ENCODE measurements around the gene ATG16L2.

Gene ATG16L2

GRCh38 chr11:72781063-72781312, 33.2 kb upstream of the ATG16L2 start:
- Histone ChIP-seq H3K4me3 (ENCODE audit: low read depth, low read length) (peak overlapping the region; percentile 28), H3K36me3 (ENCODE audit: control insufficient read depth in 2 of 2, insufficient read depth in 1 of 2, low read length in 2 of 2) (peaks cover 0 to 5% of the 10 kb centered on the region in 2 experiments; a peak in 1 of 3 replicates), H3K9me3 (ENCODE audit: control insufficient read depth, insufficient read depth, low read depth, low read length) (no peaks in the 10 kb centered on the region), H3K27ac (ENCODE audit: extremely low read depth, low read depth, low read length) (no peak overlapping the region), H3K4me1 (ENCODE audit: control insufficient read depth, insufficient read depth, low read length) (no peaks in the 10 kb centered on the region)
- POLR2A ChIA-PET, result no interaction called here
- TF ChIP-seq ZNF324 (tag by site-specific recombination; IDR thresholded peaks at IDR 0.05) (no peak), ZNF521 (tag by site-specific recombination; IDR thresholded peaks at IDR 0.05) (no peak), ZEB2 (tag by site-specific recombination; IDR thresholded peaks at IDR 0.05) (no peak), RBAK (tag by site-specific recombination; IDR thresholded peaks at IDR 0.05) (no peak), ZNF169 (tag by site-specific recombination; IDR thresholded peaks at IDR 0.05) (no peak), ZNF837 (tag by site-specific recombination; IDR thresholded peaks at IDR 0.05) (no peak), ZNF555 (tag by site-specific recombination; conservative IDR thresholded peaks at IDR 0.05) (no peak), ZBTB17 (tag by site-specific recombination; IDR thresholded peaks at IDR 0.05) (no peak)
- TF ChIP-seq, protein P1, sequence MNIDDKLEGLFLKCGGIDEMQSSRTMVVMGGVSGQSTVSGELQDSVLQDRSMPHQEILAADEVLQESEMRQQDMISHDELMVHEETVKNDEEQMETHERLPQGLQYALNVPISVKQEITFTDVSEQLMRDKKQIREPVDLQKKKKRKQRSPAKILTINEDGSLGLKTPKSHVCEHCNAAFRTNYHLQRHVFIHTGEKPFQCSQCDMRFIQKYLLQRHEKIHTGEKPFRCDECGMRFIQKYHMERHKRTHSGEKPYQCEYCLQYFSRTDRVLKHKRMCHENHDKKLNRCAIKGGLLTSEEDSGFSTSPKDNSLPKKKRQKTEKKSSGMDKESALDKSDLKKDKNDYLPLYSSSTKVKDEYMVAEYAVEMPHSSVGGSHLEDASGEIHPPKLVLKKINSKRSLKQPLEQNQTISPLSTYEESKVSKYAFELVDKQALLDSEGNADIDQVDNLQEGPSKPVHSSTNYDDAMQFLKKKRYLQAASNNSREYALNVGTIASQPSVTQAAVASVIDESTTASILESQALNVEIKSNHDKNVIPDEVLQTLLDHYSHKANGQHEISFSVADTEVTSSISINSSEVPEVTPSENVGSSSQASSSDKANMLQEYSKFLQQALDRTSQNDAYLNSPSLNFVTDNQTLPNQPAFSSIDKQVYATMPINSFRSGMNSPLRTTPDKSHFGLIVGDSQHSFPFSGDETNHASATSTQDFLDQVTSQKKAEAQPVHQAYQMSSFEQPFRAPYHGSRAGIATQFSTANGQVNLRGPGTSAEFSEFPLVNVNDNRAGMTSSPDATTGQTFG (tag by site-specific recombination; IDR thresholded peaks at IDR 0.05; ENCODE audit: borderline replicate concordance), result no peak
- TF ChIP-seq, protein P2, sequence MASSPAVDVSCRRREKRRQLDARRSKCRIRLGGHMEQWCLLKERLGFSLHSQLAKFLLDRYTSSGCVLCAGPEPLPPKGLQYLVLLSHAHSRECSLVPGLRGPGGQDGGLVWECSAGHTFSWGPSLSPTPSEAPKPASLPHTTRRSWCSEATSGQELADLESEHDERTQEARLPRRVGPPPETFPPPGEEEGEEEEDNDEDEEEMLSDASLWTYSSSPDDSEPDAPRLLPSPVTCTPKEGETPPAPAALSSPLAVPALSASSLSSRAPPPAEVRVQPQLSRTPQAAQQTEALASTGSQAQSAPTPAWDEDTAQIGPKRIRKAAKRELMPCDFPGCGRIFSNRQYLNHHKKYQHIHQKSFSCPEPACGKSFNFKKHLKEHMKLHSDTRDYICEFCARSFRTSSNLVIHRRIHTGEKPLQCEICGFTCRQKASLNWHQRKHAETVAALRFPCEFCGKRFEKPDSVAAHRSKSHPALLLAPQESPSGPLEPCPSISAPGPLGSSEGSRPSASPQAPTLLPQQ (tag by site-specific recombination; IDR thresholded peaks at IDR 0.05), result no peak
- CTCF ChIA-PET, result interaction anchor here (2.6 kb wide), 1 partner anchor 13 kb away, joined by 9 read pairs; the partner anchor contains the start of gene STARD10

- CTCF ChIA-PET, result interaction anchor here (0.5 to 2.6 kb wide), 4 partner anchors 11 to 340 kb away, joined by 3 to 9 read pairs (median 6); partner anchors contain the start of gene STARD10
- no peak overlapping the region for H3K27ac ChIP-seq (ENCODE audit: extremely low read depth, low read depth, low read length)
- peaks cover 0 to 5% of the 10 kb centered on the region in 2 experiments; a peak in 1 of 3 replicates for H3K36me3 ChIP-seq (ENCODE audit: control insufficient read depth in 2 of 2, insufficient read depth in 1 of 2, low read length in 2 of 2)
- no peaks in the 10 kb centered on the region for H3K9me3 ChIP-seq (ENCODE audit: control insufficient read depth, insufficient read depth, low read depth, low read length)
- POLR2A ChIA-PET, result interaction anchor here (1.4 to 1.8 kb wide), 3 partner anchors 13 to 59 kb away, joined by 3 to 11 read pairs (median 6); partner anchors contain the start of gene STARD10
- H3K4me1 ChIP-seq (ENCODE audit: control insufficient read depth, insufficient read depth, low read length), result no peaks in the 10 kb centered on the region
- H3K4me3 ChIP-seq (ENCODE audit: low read depth, low read length), result peak overlapping the region; percentile 28
- TF ChIP-seq ZNF639 (tag by site-specific recombination; IDR thresholded peaks at IDR 0.05) (no peak), ZNF747 (tag by site-specific recombination; IDR thresholded peaks at IDR 0.05) (no peak), ZBTB1 (tag by site-specific recombination; IDR thresholded peaks at IDR 0.05) (no peak), ZBTB26 (tag by site-specific recombination; optimal IDR thresholded peaks at IDR 0.05) (peak; percentile 4), PBX3 (CRISPR knock-in tag; IDR thresholded peaks at IDR 0.05) (no peak), ZNF777 (tag by site-specific recombination; IDR thresholded peaks at IDR 0.05; ENCODE audit: borderline replicate concordance) (no peak), BCL6B (tag by site-specific recombination; IDR thresholded peaks at IDR 0.05) (no peak), ZNF596 (tag by site-specific recombination; IDR thresholded peaks at IDR 0.05) (no peak), ZBTB48 (tag by site-specific recombination; IDR thresholded peaks at IDR 0.05) (peak; percentile 76; the same call in 1 of the 2 replicates), PATZ1 (tag by site-specific recombination; IDR thresholded peaks at IDR 0.05) (no peak)
- TF ChIP-seq, protein P3, sequence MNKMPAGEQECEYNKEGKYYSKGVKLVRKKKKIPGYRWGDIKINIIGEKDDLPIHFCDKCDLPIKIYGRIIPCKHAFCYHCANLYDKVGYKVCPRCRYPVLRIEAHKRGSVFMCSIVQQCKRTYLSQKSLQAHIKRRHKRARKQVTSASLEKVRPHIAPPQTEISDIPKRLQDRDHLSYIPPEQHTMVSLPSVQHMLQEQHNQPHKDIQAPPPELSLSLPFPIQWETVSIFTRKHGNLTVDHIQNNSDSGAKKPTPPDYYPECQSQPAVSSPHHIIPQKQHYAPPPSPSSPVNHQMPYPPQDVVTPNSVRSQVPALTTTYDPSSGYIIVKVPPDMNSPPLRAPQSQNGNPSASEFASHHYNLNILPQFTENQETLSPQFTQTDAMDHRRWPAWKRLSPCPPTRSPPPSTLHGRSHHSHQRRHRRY (tag by site-specific recombination; IDR thresholded peaks at IDR 0.05), result no peak
Measured at GRCh38 chr11:72781313-72782080, 32.7 kb upstream of the ATG16L2 start.

Measured in HEK293 (cell line).